HEK293 (cell line): ENCODE measurements around the gene ATG4B.

Experiments used
- BCL11B ChIP-seq: fragments of 450-650 bp; formaldehyde crosslinking; IDR thresholded peaks from 2 replicates; pipeline ENCODE4 v1.5.1; 2016; ENCODE audit warnings: low read depth, missing biosample characterization, missing genetic modification characterization
- IKZF3 ChIP-seq: fragments of 450-650 bp; IDR thresholded peaks from 2 replicates; pipeline ENCODE4 v1.5.0; 2018; ENCODE audit warnings: missing biosample characterization, mild to moderate bottlenecking, missing genetic modification characterization, moderate library complexity
- KLF10 ChIP-seq: fragments of 450-650 bp; IDR thresholded peaks from 2 replicates; pipeline ENCODE4 v1.5.1; 2018; ENCODE audit warnings: missing biosample characterization, mild to moderate bottlenecking, missing genetic modification characterization
- MEIS1 ChIP-seq: sonication (generic); formaldehyde crosslinking; IDR thresholded peaks from 2 replicates; pipeline ENCODE4 v1.8.1; 2022; ENCODE audit warnings: missing genetic modification reagents, mild to moderate bottlenecking, borderline replicate concordance
- MZF1 ChIP-seq: fragments of 450-650 bp; formaldehyde crosslinking; IDR thresholded peaks from 2 replicates; pipeline ENCODE4 v1.5.1; 2017; ENCODE audit warnings: missing biosample characterization, missing genetic modification characterization, borderline replicate concordance
- PRDM6 ChIP-seq: fragments of 450-650 bp; formaldehyde crosslinking; IDR thresholded peaks from 2 replicates; pipeline ENCODE4 v1.5.1; 2017; ENCODE audit warnings: missing biosample characterization, missing genetic modification characterization
- ZFP3 ChIP-seq: fragments of 450-650 bp; formaldehyde crosslinking; IDR thresholded peaks from 2 replicates; pipeline ENCODE4 v1.5.1; 2016; ENCODE audit warnings: low read depth, missing biosample characterization, missing genetic modification characterization
- ZFP37 ChIP-seq: fragments of 450-650 bp; formaldehyde crosslinking; IDR thresholded peaks from 2 replicates; pipeline ENCODE4 v1.5.1; 2016; ENCODE audit warnings: missing biosample characterization, missing genetic modification characterization
- ZNF24 ChIP-seq: fragments of 450-650 bp; formaldehyde crosslinking; IDR thresholded peaks from 2 replicates; pipeline ENCODE4 v1.5.1; 2016; ENCODE audit warnings: missing biosample characterization, missing genetic modification characterization
- ZNF335 ChIP-seq: fragments of 450-650 bp; formaldehyde crosslinking; conservative IDR thresholded peaks from 2 replicates; pipeline ENCODE4 v1.5.1; 2016; ENCODE audit warnings: missing biosample characterization, missing genetic modification characterization
- ZNF449 ChIP-seq: fragments of 450-650 bp; formaldehyde crosslinking; IDR thresholded peaks from 2 replicates; pipeline ENCODE4 v1.5.1; 2017; ENCODE audit warnings: missing biosample characterization, mild to moderate bottlenecking, missing genetic modification characterization, moderate library complexity
- ZNF48 ChIP-seq: fragments of 450-650 bp; formaldehyde crosslinking; IDR thresholded peaks from 2 replicates; pipeline ENCODE4 v1.5.1; 2016; ENCODE audit warnings: missing biosample characterization, missing genetic modification characterization
- ZNF626 ChIP-seq: fragments of 450-650 bp; sonication (Bioruptor Pico); formaldehyde crosslinking; IDR thresholded peaks from 2 replicates; pipeline ENCODE4 v1.5.1; 2018; ENCODE audit warnings: missing biosample characterization, missing genetic modification characterization, inconsistent platforms
- ZNF629 ChIP-seq: fragments of 450-650 bp; formaldehyde crosslinking; IDR thresholded peaks from 2 replicates; pipeline ENCODE4 v1.5.1; 2017; ENCODE audit warnings: missing biosample characterization, missing genetic modification characterization
- ZNF677 ChIP-seq: fragments of 450-650 bp; IDR thresholded peaks from 2 replicates; pipeline ENCODE4 v1.5.0; 2018; ENCODE audit warnings: missing biosample characterization, mild to moderate bottlenecking, missing genetic modification characterization, moderate library complexity
- ZNF768 ChIP-seq: fragments of 450-650 bp; formaldehyde crosslinking; IDR thresholded peaks from 2 replicates; pipeline ENCODE4 v1.5.1; 2018; ENCODE audit warnings: missing biosample characterization, mild to moderate bottlenecking, missing genetic modification characterization
- ZNF785 ChIP-seq: fragments of 450-650 bp; formaldehyde crosslinking; IDR thresholded peaks from 2 replicates; pipeline ENCODE4 v1.5.1; 2016; ENCODE audit warnings: missing biosample characterization, missing genetic modification characterization
- TF ChIP-seq, protein P1 (sequence below): fragments of 450-650 bp; formaldehyde crosslinking; IDR thresholded peaks from 2 replicates; pipeline ENCODE4 v1.5.1; 2016; ENCODE audit warnings: missing biosample characterization, missing genetic modification characterization
- TF ChIP-seq, protein P2 (sequence below): fragments of 450-650 bp; formaldehyde crosslinking; IDR thresholded peaks from 2 replicates; pipeline ENCODE4 v1.5.1; 2016; ENCODE audit warnings: missing biosample characterization, missing genetic modification characterization
- TF ChIP-seq, protein P3 (sequence below): fragments of 450-650 bp; formaldehyde crosslinking; IDR thresholded peaks from 2 replicates; pipeline ENCODE4 v1.5.1; 2016; ENCODE audit warnings: missing biosample characterization, missing genetic modification characterization, borderline replicate concordance
- TF ChIP-seq, protein P4 (sequence below): fragments of 450-650 bp; formaldehyde crosslinking; IDR thresholded peaks from 2 replicates; pipeline ENCODE4 v1.5.1; 2016; ENCODE audit warnings: missing biosample characterization, missing genetic modification characterization
- TF ChIP-seq, protein P5 (sequence below): fragments of 450-650 bp; formaldehyde crosslinking; IDR thresholded peaks from 2 replicates; pipeline ENCODE4 v1.5.1; 2016; ENCODE audit warnings: missing biosample characterization, missing genetic modification characterization
- TF ChIP-seq, protein P6 (sequence below): fragments of 450-650 bp; formaldehyde crosslinking; IDR thresholded peaks from 2 replicates; pipeline ENCODE4 v1.5.1; 2016; ENCODE audit warnings: missing biosample characterization, missing genetic modification characterization, borderline replicate concordance

ATG4B gene

DNA sequence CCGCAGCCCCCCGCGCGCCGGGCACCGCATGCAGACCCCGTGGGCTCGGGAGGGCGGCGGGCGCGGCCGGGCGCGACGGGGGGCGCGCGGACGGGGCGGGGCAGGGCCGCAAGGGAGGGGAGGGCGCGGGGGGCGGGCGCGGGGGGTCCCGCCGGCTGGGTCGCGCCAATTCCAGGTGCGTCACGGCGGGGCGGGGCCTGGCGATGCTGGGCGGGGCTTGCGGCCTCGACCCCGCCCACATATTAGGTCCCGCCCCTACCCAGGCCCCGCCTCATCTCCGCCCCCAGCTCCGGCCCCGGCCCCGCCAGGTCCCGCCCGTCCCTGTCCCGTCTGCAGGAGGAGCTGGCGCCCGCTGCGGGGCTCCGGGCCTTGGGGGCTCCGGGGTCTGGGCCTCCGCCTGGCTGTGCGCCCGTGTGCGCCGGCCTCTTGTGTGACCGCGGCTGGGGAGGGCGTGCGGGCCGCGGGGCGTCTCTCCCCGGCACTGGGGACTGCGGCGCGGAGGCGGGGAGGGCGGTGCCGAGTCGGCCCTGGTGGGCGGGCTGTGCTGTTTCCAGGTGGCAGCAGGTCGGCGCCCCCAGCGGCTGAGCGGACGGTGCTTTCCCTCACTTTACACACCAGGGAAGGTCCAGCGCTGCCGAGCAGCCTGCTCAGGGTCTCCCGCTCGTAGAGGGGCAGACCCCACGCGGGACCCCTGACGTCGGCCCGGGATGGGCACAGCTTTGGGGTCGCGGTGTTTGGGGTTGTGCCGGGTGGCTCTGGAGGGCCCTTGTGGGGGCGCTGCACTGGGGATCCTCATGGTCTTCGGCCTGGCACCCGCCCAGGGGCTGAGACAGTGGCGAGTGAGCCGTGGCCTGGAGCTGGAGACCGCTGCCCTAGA lies 64.9 kb downstream of the ATG4B start (continued):
- TF ChIP-seq, protein P1, sequence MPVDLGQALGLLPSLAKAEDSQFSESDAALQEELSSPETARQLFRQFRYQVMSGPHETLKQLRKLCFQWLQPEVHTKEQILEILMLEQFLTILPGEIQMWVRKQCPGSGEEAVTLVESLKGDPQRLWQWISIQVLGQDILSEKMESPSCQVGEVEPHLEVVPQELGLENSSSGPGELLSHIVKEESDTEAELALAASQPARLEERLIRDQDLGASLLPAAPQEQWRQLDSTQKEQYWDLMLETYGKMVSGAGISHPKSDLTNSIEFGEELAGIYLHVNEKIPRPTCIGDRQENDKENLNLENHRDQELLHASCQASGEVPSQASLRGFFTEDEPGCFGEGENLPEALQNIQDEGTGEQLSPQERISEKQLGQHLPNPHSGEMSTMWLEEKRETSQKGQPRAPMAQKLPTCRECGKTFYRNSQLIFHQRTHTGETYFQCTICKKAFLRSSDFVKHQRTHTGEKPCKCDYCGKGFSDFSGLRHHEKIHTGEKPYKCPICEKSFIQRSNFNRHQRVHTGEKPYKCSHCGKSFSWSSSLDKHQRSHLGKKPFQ = no peak
- TF ChIP-seq, protein P2, sequence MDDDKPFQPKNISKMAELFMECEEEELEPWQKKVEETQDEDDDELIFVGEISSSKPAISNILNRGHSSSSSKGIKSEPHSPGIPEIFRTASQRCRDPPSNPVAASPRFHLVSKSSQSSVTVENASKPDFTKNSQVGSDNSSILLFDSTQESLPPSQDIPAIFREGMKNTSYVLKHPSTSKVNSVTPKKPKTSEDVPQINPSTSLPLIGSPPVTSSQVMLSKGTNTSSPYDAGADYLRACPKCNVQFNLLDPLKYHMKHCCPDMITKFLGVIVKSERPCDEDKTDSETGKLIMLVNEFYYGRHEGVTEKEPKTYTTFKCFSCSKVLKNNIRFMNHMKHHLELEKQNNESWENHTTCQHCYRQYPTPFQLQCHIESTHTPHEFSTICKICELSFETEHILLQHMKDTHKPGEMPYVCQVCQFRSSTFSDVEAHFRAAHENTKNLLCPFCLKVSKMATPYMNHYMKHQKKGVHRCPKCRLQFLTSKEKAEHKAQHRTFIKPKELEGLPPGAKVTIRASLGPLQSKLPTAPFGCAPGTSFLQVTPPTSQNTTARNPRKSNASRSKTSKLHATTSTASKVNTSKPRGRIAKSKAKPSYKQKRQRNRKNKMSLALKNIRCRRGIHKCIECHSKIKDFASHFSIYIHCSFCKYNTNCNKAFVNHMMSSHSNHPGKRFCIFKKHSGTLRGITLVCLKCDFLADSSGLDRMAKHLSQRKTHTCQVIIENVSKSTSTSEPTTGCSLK (tag by site-specific recombination) = no peak
- no peak for TF ChIP-seq IKZF3 (tag by site-specific recombination)
- TF ChIP-seq, protein P3, sequence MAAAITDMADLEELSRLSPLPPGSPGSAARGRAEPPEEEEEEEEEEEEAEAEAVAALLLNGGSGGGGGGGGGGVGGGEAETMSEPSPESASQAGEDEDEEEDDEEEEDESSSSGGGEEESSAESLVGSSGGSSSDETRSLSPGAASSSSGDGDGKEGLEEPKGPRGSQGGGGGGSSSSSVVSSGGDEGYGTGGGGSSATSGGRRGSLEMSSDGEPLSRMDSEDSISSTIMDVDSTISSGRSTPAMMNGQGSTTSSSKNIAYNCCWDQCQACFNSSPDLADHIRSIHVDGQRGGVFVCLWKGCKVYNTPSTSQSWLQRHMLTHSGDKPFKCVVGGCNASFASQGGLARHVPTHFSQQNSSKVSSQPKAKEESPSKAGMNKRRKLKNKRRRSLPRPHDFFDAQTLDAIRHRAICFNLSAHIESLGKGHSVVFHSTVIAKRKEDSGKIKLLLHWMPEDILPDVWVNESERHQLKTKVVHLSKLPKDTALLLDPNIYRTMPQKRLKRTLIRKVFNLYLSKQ (tag by site-specific recombination) = no peak
- TF ChIP-seq BCL11B (tag by site-specific recombination) = no peak
- TF ChIP-seq, protein P4, sequence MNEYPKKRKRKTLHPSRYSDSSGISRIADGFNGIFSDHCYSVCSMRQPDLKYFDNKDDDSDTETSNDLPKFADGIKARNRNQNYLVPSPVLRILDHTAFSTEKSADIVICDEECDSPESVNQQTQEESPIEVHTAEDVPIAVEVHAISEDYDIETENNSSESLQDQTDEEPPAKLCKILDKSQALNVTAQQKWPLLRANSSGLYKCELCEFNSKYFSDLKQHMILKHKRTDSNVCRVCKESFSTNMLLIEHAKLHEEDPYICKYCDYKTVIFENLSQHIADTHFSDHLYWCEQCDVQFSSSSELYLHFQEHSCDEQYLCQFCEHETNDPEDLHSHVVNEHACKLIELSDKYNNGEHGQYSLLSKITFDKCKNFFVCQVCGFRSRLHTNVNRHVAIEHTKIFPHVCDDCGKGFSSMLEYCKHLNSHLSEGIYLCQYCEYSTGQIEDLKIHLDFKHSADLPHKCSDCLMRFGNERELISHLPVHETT (tag by site-specific recombination) = no peak
- TF ChIP-seq ZFP37 (tag by site-specific recombination) = no peak
- TF ChIP-seq ZNF677 = no peak
- no peak for TF ChIP-seq PRDM6
- TF ChIP-seq, protein P5, sequence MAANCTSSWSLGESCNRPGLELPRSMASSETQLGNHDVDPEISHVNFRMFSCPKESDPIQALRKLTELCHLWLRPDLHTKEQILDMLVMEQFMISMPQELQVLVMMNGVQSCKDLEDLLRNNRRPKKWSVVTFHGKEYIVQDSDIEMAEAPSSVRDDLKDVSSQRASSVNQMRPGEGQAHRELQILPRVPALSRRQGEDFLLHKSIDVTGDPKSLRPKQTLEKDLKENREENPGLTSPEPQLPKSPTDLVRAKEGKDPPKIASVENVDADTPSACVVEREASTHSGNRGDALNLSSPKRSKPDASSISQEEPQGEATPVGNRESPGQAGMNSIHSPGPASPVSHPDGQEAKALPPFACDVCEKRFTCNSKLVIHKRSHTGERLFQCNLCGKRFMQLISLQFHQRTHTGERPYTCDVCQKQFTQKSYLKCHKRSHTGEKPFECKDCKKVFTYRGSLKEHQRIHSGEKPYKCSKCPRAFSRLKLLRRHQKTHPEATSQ (tag by site-specific recombination) = no peak
- TF ChIP-seq ZNF768 (tag by site-specific recombination) = no peak
- no peak for TF ChIP-seq ZFP3 (tag by site-specific recombination)
- TF ChIP-seq ZNF48 = no peak
- TF ChIP-seq, protein P6, sequence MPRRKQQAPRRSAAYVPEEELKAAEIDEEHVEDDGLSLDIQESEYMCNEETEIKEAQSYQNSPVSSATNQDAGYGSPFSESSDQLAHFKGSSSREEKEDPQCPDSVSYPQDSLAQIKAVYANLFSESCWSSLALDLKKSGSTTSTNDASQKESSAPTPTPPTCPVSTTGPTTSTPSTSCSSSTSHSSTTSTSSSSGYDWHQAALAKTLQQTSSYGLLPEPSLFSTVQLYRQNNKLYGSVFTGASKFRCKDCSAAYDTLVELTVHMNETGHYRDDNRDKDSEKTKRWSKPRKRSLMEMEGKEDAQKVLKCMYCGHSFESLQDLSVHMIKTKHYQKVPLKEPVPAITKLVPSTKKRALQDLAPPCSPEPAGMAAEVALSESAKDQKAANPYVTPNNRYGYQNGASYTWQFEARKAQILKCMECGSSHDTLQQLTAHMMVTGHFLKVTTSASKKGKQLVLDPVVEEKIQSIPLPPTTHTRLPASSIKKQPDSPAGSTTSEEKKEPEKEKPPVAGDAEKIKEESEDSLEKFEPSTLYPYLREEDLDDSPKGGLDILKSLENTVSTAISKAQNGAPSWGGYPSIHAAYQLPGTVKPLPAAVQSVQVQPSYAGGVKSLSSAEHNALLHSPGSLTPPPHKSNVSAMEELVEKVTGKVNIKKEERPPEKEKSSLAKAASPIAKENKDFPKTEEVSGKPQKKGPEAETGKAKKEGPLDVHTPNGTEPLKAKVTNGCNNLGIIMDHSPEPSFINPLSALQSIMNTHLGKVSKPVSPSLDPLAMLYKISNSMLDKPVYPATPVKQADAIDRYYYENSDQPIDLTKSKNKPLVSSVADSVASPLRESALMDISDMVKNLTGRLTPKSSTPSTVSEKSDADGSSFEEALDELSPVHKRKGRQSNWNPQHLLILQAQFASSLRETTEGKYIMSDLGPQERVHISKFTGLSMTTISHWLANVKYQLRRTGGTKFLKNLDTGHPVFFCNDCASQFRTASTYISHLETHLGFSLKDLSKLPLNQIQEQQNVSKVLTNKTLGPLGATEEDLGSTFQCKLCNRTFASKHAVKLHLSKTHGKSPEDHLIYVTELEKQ (tag by site-specific recombination) = no peak
- TF ChIP-seq KLF10 (tag by site-specific recombination) = peak; percentile 48; the same call in 1 of the 2 replicates
- no peak for TF ChIP-seq ZNF626
- TF ChIP-seq ZNF24 (tag by site-specific recombination) = no peak
- TF ChIP-seq MZF1 (tag by site-specific recombination) = no peak
- TF ChIP-seq ZNF335 (tag by site-specific recombination) = peak; percentile 46; the same call in 1 of the 2 replicates
- no peak for TF ChIP-seq ZNF785
- no peak for TF ChIP-seq ZNF629 (tag by site-specific recombination)
- no peak for TF ChIP-seq MEIS1
- TF ChIP-seq ZNF449 (tag by site-specific recombination) = no peak
